H1 (cell line): ENCODE results near the gene DBP. TPM values are rescaled to one million over a fixed set of nuclear protein-coding genes. Genes with fewer than 3 reads are reported as not detected.

Experiments used
- E2F6 ChIP-seq: IDR thresholded peaks from 2 replicates; pipeline ENCODE4 v1.6.1; 2012; ENCODE audit warnings: inconsistent platforms
- EP300 ChIP-seq, 2 experiments: IDR thresholded peaks; 1 replicate in 1 of 2; 2 replicates in 1 of 2; pipeline ENCODE4 v1.6.1; 2011 to 2012; ENCODE audit warnings: low read depth in 2 of 2, low read length in 2 of 2, mild to moderate bottlenecking in 2 of 2, borderline replicate concordance in 1 of 2, inconsistent platforms in 1 of 2, moderate library complexity in 1 of 2
- KDM5A ChIP-seq: fragments of 200-600 bp; IDR thresholded peaks from 2 replicates; pipeline ENCODE4 v1.7.1; 2012; ENCODE audit warnings: mild to moderate bottlenecking, low read length, inconsistent platforms, mixed read lengths
- POLR2A ChIP-seq, 2 experiments: IDR thresholded peaks; 1 replicate in 1 of 2; 2 replicates in 1 of 2; pipeline ENCODE4 v1.6.1; 2011; ENCODE audit warnings: low read depth in 2 of 2, low read length in 2 of 2, mild to moderate bottlenecking in 2 of 2; ENCODE audit errors: control extremely low read depth in 1 of 2
- POU5F1 ChIP-seq: IDR thresholded peaks from 2 replicates; pipeline ENCODE4 v1.6.1; 2011; ENCODE audit warnings: low read depth, mild to moderate bottlenecking, low read length, moderate library complexity
- RAD21 ChIP-seq, 2 experiments: IDR thresholded peaks in 1 of 2; conservative IDR thresholded peaks in 1 of 2; 2 replicates each; pipeline ENCODE4 v1.6.1; 2011; ENCODE audit warnings: low read depth in 2 of 2, low read length in 2 of 2, improper control_type of control experiment in 1 of 2, inconsistent platforms in 1 of 2, mild to moderate bottlenecking in 1 of 2, moderate library complexity in 1 of 2
- SIRT6 ChIP-seq: IDR thresholded peaks from one replicate; pipeline ENCODE4 v1.7.1; 2012; ENCODE audit warnings: low read length, inconsistent platforms
- TAF1 ChIP-seq: IDR thresholded peaks from 2 replicates; pipeline ENCODE4 v1.6.1; 2011; ENCODE audit warnings: mild to moderate bottlenecking, low read depth, low read length
- polyA plus RNA-seq, 7 experiments: library from polyadenylated mRNA; depleted of rRNA in 3 of 7; stranded (reverse) in 5 of 7; unstranded in 2 of 7; fragments of >200 nt in 5 of 7; fragments of 200-250 nt in 2 of 7; gene quantifications; 1 replicate in 5 of 7; 2 replicates in 1 of 7; 4 replicates in 1 of 7; pipeline versions ENCODE4 v1.2.1 to v1.2.3, GENCODE V29; 2011 to 2013; ENCODE audit warnings: missing spikeins in 2 of 7, mixed read lengths in 2 of 7
- total RNA-seq: library from RNA; stranded (reverse); fragmentation: NEBNext Ultra II Directional; extraction: Animal tissue kit (Norgen Biotek cat#: 25700); gene quantifications from 2 replicates; pipeline ENCODE4 v1.2.1, GENCODE V29; 2021
- TF ChIP-seq, protein P1 (sequence below): fragments of 300-600 bp; sonication (generic); IDR thresholded peaks from 2 replicates; pipeline ENCODE4 v1.7.1; 2012; ENCODE audit warnings: low read length, moderate library complexity, mild to moderate bottlenecking, inconsistent platforms; ENCODE audit not compliant: insufficient replicate concordance

The DBP gene
- total and polyA plus RNA-seq, 2 of the 8 experiments (the other 6 are each of a cell fraction or from before 2014, with no cell fraction given): 7.5 to 8.3 TPM

DNA sequence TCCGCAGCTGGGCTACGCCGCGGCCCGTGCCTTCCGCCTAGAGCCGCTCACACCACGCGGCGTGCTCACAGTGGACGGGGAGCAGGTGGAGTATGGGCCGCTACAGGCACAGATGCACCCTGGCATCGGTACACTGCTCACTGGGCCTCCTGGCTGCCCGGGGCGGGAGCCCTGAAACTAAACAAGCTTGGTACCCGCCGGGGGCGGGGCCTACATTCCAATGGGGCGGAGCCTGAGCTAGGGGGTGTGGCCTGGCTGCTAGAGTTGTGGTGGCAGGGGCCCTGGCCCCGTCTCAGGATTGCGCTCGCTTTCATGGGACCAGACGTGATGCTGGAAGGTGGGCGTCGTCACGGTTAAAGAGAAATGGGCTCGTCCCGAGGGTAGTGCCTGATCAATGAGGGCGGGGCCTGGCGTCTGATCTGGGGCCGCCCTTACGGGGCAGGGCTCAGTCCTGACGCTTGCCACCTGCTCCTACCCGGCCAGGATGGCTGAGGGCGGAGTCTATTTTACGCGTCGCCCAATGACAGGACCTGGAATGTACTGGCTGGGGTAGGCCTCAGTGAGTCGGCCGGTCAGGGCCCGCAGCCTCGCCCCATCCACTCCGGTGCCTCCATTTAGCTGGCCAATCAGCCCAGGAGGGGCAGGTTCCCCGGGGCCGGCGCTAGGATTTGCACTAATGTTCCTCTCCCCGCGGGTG, 7.4 kb downstream of the DBP start (continued):
- no peak for TF ChIP-seq RAD21 (IDR thresholded peaks at IDR 0.05 in 1 of 2, conservative IDR thresholded peaks at IDR 0.05 in 1 of 2; ENCODE audit: low read depth in 2 of 2, low read length in 2 of 2)
- no peak for TF ChIP-seq SIRT6
- peak; percentile 65 to 86 for TF ChIP-seq POLR2A (IDR thresholded peaks at IDR 0.05; ENCODE audit: control extremely low read depth in 1 of 2, low read depth in 2 of 2, low read length in 2 of 2)
- TF ChIP-seq E2F6: 0 out of 2 replicates have a peak, but pooled peaks have one; percentile 6
- TF ChIP-seq TAF1: peak; percentile 55; the same call in 1 of the 2 replicates
- no peak for TF ChIP-seq KDM5A
- no peak for TF ChIP-seq POU5F1
- TF ChIP-seq, protein P1, sequence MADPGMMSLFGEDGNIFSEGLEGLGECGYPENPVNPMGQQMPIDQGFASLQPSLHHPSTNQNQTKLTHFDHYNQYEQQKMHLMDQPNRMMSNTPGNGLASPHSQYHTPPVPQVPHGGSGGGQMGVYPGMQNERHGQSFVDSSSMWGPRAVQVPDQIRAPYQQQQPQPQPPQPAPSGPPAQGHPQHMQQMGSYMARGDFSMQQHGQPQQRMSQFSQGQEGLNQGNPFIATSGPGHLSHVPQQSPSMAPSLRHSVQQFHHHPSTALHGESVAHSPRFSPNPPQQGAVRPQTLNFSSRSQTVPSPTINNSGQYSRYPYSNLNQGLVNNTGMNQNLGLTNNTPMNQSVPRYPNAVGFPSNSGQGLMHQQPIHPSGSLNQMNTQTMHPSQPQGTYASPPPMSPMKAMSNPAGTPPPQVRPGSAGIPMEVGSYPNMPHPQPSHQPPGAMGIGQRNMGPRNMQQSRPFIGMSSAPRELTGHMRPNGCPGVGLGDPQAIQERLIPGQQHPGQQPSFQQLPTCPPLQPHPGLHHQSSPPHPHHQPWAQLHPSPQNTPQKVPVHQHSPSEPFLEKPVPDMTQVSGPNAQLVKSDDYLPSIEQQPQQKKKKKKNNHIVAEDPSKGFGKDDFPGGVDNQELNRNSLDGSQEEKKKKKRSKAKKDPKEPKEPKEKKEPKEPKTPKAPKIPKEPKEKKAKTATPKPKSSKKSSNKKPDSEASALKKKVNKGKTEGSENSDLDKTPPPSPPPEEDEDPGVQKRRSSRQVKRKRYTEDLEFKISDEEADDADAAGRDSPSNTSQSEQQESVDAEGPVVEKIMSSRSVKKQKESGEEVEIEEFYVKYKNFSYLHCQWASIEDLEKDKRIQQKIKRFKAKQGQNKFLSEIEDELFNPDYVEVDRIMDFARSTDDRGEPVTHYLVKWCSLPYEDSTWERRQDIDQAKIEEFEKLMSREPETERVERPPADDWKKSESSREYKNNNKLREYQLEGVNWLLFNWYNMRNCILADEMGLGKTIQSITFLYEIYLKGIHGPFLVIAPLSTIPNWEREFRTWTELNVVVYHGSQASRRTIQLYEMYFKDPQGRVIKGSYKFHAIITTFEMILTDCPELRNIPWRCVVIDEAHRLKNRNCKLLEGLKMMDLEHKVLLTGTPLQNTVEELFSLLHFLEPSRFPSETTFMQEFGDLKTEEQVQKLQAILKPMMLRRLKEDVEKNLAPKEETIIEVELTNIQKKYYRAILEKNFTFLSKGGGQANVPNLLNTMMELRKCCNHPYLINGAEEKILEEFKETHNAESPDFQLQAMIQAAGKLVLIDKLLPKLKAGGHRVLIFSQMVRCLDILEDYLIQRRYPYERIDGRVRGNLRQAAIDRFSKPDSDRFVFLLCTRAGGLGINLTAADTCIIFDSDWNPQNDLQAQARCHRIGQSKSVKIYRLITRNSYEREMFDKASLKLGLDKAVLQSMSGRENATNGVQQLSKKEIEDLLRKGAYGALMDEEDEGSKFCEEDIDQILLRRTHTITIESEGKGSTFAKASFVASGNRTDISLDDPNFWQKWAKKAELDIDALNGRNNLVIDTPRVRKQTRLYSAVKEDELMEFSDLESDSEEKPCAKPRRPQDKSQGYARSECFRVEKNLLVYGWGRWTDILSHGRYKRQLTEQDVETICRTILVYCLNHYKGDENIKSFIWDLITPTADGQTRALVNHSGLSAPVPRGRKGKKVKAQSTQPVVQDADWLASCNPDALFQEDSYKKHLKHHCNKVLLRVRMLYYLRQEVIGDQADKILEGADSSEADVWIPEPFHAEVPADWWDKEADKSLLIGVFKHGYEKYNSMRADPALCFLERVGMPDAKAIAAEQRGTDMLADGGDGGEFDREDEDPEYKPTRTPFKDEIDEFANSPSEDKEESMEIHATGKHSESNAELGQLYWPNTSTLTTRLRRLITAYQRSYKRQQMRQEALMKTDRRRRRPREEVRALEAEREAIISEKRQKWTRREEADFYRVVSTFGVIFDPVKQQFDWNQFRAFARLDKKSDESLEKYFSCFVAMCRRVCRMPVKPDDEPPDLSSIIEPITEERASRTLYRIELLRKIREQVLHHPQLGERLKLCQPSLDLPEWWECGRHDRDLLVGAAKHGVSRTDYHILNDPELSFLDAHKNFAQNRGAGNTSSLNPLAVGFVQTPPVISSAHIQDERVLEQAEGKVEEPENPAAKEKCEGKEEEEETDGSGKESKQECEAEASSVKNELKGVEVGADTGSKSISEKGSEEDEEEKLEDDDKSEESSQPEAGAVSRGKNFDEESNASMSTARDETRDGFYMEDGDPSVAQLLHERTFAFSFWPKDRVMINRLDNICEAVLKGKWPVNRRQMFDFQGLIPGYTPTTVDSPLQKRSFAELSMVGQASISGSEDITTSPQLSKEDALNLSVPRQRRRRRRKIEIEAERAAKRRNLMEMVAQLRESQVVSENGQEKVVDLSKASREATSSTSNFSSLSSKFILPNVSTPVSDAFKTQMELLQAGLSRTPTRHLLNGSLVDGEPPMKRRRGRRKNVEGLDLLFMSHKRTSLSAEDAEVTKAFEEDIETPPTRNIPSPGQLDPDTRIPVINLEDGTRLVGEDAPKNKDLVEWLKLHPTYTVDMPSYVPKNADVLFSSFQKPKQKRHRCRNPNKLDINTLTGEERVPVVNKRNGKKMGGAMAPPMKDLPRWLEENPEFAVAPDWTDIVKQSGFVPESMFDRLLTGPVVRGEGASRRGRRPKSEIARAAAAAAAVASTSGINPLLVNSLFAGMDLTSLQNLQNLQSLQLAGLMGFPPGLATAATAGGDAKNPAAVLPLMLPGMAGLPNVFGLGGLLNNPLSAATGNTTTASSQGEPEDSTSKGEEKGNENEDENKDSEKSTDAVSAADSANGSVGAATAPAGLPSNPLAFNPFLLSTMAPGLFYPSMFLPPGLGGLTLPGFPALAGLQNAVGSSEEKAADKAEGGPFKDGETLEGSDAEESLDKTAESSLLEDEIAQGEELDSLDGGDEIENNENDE: no peak
- TF ChIP-seq EP300 (IDR thresholded peaks at IDR 0.05; ENCODE audit: borderline replicate concordance in 1 of 2, low read depth in 2 of 2, low read length in 2 of 2): no peak
